K562 (cell line): ENCODE data around the gene CBX4. TPM values are rescaled to one million over a fixed set of nuclear protein-coding genes. Genes with fewer than 3 reads are reported as not detected.
A peak's percentile ranks its signal among the peaks of the same experiment; 100 is the strongest.

Experiments
- BCOR ChIP-seq: fragments of 450-650 bp; IDR thresholded peaks from 2 replicates; pipeline ENCODE4 v1.6.1; 2016
- HDGF ChIP-seq: fragments of 450-650 bp; IDR thresholded peaks from 2 replicates; pipeline ENCODE4 v1.6.1; 2016
- JUN ChIP-seq, 2 experiments: sonication (generic) in 1 of 2; formaldehyde crosslinking in 1 of 2; IDR thresholded peaks; 2 replicates each; pipeline versions ENCODE4 v1.6.1 to v1.8.0; 2012 to 2022; ENCODE audit warnings: borderline replicate concordance in 2 of 2, mild to moderate bottlenecking in 2 of 2, improper control_type of control experiment in 1 of 2, low read depth in 1 of 2, low read length in 1 of 2, missing genetic modification reagents in 1 of 2
- KDM5B ChIP-seq: fragments of 200-600 bp; sonication (generic); IDR thresholded peaks from 2 replicates; pipeline ENCODE4 v1.6.1; 2012; ENCODE audit warnings: low read depth, mild to moderate bottlenecking, moderate library complexity, low read length, control low read depth, inconsistent platforms; ENCODE audit not compliant: insufficient replicate concordance
- SREBF1 ChIP-seq: fragments of 150-350 bp; IDR thresholded peaks from 2 replicates; pipeline ENCODE4 v1.6.1; 2014; ENCODE audit warnings: antibody characterized with exemption, low read depth, low read length, borderline replicate concordance
- ZNF780A ChIP-seq: fragments of 250-450 bp; sonication (Bioruptor Pico); IDR thresholded peaks from 2 replicates; pipeline ENCODE4 v1.5.0; 2021; ENCODE audit warnings: mild to moderate bottlenecking
- polyA plus RNA-seq, 8 experiments: library from polyadenylated mRNA; depleted of rRNA in 4 of 8; stranded (reverse) in 5 of 8; unstranded in 3 of 8; fragments of >200 nt; fragmentation: Nextera tagmentation in 2 of 8; fragmentation: Illumina TruSeq in 1 of 8; extraction: Ambion mirVana in 2 of 8; extraction: Trizol in 1 of 8; gene quantifications; 2 replicates each; pipeline versions ENCODE4 v1.2.1 to v1.2.3, GENCODE V29; 2011 to 2014; ENCODE audit warnings: inconsistent platforms in 1 of 8, missing spikeins in 1 of 8
- total RNA-seq, 7 experiments: library from RNA; depleted of rRNA in 6 of 7; stranded (reverse); fragments of >200 nt in 6 of 7; fragmentation: Illumina TruSeq in 2 of 7; extraction: Trizol in 2 of 7; gene quantifications; 2 replicates each; pipeline versions ENCODE4 v1.2.1 to v1.2.3, GENCODE V29; 2011 to 2021; ENCODE audit warnings: low replicate concordance in 1 of 7
- TF ChIP-seq, protein P1 (sequence below), 3 experiments: fragments of 200-800 bp in 1 of 3; fragments of 250-450 bp in 1 of 3; fragments of 450-650 bp in 1 of 3; sonication (Bioruptor Pico) in 1 of 3; sonication (Bioruptor generic) in 1 of 3; formaldehyde crosslinking in 1 of 3; IDR thresholded peaks; 2 replicates each; pipeline versions ENCODE4 v1.6.1 to v1.8.0; 2016 to 2022; ENCODE audit warnings: mild to moderate bottlenecking in 2 of 3, missing genetic modification characterization in 2 of 3, missing compliant biosample characterization in 1 of 3, moderate library complexity in 1 of 3
- TF ChIP-seq, protein P2 (sequence below): fragments of 250-450 bp; sonication (Bioruptor Pico); IDR thresholded peaks from 2 replicates; pipeline ENCODE4 v1.5.1; 2021; ENCODE audit warnings: mild to moderate bottlenecking
- TF ChIP-seq, protein P3 (sequence below): sonication (generic); formaldehyde crosslinking; IDR thresholded peaks from 2 replicates; pipeline ENCODE4 v1.8.1; 2023; ENCODE audit warnings: mild to moderate bottlenecking, missing genetic modification reagents, moderate library complexity
- TF ChIP-seq, protein P4 (sequence below): fragments of 450-650 bp; formaldehyde crosslinking; IDR thresholded peaks from 2 replicates; pipeline ENCODE4 v1.4.0; 2022; ENCODE audit warnings: missing genetic modification characterization
- TF ChIP-seq, protein P5 (sequence below): conservative IDR thresholded peaks from 2 replicates; pipeline ENCODE4 v1.6.1; 2011; ENCODE audit warnings: low read depth, mild to moderate bottlenecking, low read length; ENCODE audit not compliant: control insufficient read depth

Gene CBX4
- total and polyA plus RNA-seq, 9 of the 15 experiments (the other 6 are each of a cell fraction or from before 2014, with no cell fraction given), result 0.98 to 50.5 (median 10.0) TPM

DNA sequence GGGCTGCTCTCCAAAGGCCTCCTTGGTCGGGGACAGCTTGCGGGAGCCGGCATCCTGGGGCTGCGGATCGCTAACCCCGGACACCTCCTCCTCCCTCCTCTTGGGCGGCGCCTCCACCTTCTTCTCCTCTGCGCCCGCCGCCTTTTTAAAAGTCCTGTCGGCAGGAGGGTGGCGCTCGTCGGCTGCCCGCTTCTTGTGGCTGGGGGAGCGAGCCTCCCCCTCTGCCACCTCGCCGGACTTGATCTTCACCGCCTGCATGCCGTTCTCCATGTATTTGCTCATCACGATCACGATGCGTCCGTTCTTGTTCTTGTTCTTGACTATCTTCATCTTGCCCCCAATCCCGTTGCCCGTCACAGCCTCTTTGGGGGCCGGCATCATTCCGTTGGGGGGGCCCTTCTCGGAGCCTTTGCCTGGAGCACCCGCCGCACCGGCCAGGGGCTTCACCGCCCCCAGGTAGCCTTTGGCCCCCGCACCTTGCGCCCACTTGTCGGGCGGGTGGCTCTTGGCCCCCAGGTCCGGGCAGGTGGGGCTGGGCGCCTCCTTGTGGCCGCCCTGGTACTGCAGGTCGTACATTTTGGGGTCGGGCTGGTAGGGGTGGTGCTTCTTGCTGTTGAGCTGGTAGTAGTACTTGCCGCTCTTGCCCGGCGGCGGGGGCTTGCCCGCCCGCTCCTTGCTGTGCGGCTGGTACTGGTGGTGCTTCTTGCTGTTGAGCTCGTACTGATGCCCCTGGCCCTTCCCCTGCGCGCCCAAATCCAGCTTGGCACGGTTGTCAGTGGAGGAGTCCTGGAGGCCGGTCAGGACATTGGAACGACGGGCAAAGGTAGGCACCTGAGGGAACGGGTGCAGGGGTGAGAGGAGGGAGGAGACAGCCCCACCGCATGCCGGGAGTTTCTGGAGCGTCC lies 4.4 kb downstream of the CBX4 start (continued):
- TF ChIP-seq, protein P1, sequence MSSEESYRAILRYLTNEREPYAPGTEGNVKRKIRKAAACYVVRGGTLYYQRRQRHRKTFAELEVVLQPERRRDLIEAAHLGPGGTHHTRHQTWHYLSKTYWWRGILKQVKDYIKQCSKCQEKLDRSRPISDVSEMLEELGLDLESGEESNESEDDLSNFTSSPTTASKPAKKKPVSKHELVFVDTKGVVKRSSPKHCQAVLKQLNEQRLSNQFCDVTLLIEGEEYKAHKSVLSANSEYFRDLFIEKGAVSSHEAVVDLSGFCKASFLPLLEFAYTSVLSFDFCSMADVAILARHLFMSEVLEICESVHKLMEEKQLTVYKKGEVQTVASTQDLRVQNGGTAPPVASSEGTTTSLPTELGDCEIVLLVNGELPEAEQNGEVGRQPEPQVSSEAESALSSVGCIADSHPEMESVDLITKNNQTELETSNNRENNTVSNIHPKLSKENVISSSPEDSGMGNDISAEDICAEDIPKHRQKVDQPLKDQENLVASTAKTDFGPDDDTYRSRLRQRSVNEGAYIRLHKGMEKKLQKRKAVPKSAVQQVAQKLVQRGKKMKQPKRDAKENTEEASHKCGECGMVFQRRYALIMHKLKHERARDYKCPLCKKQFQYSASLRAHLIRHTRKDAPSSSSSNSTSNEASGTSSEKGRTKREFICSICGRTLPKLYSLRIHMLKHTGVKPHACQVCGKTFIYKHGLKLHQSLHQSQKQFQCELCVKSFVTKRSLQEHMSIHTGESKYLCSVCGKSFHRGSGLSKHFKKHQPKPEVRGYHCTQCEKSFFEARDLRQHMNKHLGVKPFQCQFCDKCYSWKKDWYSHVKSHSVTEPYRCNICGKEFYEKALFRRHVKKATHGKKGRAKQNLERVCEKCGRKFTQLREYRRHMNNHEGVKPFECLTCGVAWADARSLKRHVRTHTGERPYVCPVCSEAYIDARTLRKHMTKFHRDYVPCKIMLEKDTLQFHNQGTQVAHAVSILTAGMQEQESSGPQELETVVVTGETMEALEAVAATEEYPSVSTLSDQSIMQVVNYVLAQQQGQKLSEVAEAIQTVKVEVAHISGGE (CRISPR knock-in tag; IDR thresholded peaks at IDR 0.05), result no peak
- peak; percentile 38; the same call in 1 of the 2 replicates for TF ChIP-seq BCOR
- TF ChIP-seq JUN (IDR thresholded peaks at IDR 0.05; ENCODE audit: borderline replicate concordance, low read depth, low read length), result no peak
- TF ChIP-seq JUN (CRISPR knock-in tag; IDR thresholded peaks at IDR 0.05; ENCODE audit: borderline replicate concordance), result no peak
- no peak for TF ChIP-seq HDGF
- TF ChIP-seq, protein P2, sequence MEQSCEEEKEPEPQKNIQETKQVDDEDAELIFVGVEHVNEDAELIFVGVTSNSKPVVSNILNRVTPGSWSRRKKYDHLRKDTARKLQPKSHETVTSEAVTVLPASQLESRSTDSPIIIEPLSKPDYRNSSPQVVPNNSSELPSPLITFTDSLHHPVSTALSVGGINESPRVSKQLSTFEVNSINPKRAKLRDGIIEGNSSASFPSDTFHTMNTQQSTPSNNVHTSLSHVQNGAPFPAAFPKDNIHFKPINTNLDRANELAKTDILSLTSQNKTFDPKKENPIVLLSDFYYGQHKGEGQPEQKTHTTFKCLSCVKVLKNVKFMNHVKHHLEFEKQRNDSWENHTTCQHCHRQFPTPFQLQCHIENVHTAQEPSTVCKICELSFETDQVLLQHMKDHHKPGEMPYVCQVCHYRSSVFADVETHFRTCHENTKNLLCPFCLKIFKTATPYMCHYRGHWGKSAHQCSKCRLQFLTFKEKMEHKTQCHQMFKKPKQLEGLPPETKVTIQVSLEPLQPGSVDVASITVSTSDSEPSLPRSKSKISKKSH, result no peak
- TF ChIP-seq KDM5B, result no peak
- TF ChIP-seq, protein P3, sequence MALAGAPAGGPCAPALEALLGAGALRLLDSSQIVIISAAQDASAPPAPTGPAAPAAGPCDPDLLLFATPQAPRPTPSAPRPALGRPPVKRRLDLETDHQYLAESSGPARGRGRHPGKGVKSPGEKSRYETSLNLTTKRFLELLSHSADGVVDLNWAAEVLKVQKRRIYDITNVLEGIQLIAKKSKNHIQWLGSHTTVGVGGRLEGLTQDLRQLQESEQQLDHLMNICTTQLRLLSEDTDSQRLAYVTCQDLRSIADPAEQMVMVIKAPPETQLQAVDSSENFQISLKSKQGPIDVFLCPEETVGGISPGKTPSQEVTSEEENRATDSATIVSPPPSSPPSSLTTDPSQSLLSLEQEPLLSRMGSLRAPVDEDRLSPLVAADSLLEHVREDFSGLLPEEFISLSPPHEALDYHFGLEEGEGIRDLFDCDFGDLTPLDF (CRISPR knock-in tag), result peak; percentile 32; the same call in 1 of the 2 replicates
- TF ChIP-seq, protein P4, sequence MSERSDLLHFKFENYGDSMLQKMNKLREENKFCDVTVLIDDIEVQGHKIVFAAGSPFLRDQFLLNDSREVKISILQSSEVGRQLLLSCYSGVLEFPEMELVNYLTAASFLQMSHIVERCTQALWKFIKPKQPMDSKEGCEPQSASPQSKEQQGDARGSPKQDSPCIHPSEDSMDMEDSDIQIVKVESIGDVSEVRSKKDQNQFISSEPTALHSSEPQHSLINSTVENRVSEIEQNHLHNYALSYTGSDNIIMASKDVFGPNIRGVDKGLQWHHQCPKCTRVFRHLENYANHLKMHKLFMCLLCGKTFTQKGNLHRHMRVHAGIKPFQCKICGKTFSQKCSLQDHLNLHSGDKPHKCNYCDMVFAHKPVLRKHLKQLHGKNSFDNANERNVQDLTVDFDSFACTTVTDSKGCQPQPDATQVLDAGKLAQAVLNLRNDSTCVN (CRISPR knock-in tag), result no peak
- no peak for TF ChIP-seq ZNF780A (CRISPR knock-in tag)
- TF ChIP-seq, protein P5, sequence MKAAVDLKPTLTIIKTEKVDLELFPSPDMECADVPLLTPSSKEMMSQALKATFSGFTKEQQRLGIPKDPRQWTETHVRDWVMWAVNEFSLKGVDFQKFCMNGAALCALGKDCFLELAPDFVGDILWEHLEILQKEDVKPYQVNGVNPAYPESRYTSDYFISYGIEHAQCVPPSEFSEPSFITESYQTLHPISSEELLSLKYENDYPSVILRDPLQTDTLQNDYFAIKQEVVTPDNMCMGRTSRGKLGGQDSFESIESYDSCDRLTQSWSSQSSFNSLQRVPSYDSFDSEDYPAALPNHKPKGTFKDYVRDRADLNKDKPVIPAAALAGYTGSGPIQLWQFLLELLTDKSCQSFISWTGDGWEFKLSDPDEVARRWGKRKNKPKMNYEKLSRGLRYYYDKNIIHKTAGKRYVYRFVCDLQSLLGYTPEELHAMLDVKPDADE, result no peak; the same call in 1 of the 2 replicates
- no peak for TF ChIP-seq SREBF1
